TTC549 (cell line): ENCODE results near the gene ZMYND8.
"Not testable (repeated sequence)": the region's sequence is repeated elsewhere in the genome, so short reads cannot be mapped to it uniquely, and the experiment has no call there.

Experiments used
- FAIRE-seq: peaks from 2 replicates; lab custom pipeline; 2012; peaks lifted over from hg19 to GRCh38; lab: Jason Lieb, UNC

Gene ZMYND8

GRCh38 chr20:47202733-47203667, 153.5 kb downstream of the ZMYND8 start:
- no peak for FAIRE-seq

GRCh38 chr20:47201074-47201730, 155.3 kb downstream of the ZMYND8 start:
- FAIRE-seq, result no peak

GRCh38 chr20:47198996-47199552, 157.4 kb downstream of the ZMYND8 start:
- no peak for FAIRE-seq

GRCh38 chr20:47198254-47198671, 158.2 kb downstream of the ZMYND8 start:
- FAIRE-seq, result no peak

GRCh38 chr20:47196091-47197081, 160.1 kb downstream of the ZMYND8 start:
- FAIRE-seq, result no peak

GRCh38 chr20:47195573-47195972, 160.9 kb downstream of the ZMYND8 start:
- no peak for FAIRE-seq

GRCh38 chr20:47191956-47192355, 164.5 kb downstream of the ZMYND8 start:
- FAIRE-seq, result no peak

GRCh38 chr20:47191074-47191673, 165.3 kb downstream of the ZMYND8 start:
- no peak for FAIRE-seq

GRCh38 chr20:47189060-47189459, 167.4 kb downstream of the ZMYND8 start:
- FAIRE-seq, result no peak

- FAIRE-seq, result no peak
These were observed 168.0 kb downstream of the ZMYND8 start for GRCh38 chr20:47188540-47188939.

GRCh38 chr20:47187450-47188195, 168.9 kb downstream of the ZMYND8 start:
- no peak for FAIRE-seq

- FAIRE-seq, result no peak
These were observed 173.1 kb downstream of the ZMYND8 start for GRCh38 chr20:47183367-47183766.

- no peak for FAIRE-seq
These were observed 175.2 kb downstream of the ZMYND8 start for GRCh38 chr20:47181056-47181862.

- FAIRE-seq, result no peak
These were observed 177.2 kb downstream of the ZMYND8 start for GRCh38 chr20:47179267-47179666.

- FAIRE-seq, result no peak
These were observed 177.6 kb downstream of the ZMYND8 start for GRCh38 chr20:47178851-47179250.

- no peak for FAIRE-seq
These were observed 178.2 kb downstream of the ZMYND8 start for GRCh38 chr20:47178277-47178676.

- not testable (repeated sequence) for FAIRE-seq
These were observed 180.3 kb downstream of the ZMYND8 start for GRCh38 chr20:47176217-47176616.

GRCh38 chr20:47175493-47175892, 181.0 kb downstream of the ZMYND8 start:
- no peak for FAIRE-seq

GRCh38 chr20:47174456-47175243, 181.8 kb downstream of the ZMYND8 start:
- FAIRE-seq, result no peak
